Central memory CD4-positive, alpha-beta T cell (primary cell): ENCODE results near the gene GRM2.

Experiments used
- DNase-seq: peaks from one replicate; pipeline ENCODE4 v3.0.0; 2022

Gene GRM2

GRCh38 chr3:51680663-51681230 lies 26.1 kb upstream of the GRM2 start:
- DNase-seq, result no peak

GRCh38 chr3:51681453-51681852 lies 25.4 kb upstream of the GRM2 start:
- peak; percentile 69 for DNase-seq

- peak; percentile 79 for DNase-seq
These were observed 24.8 kb upstream of the GRM2 start for GRCh38 chr3:51682079-51682478.

- DNase-seq, result no peak
These were observed 24.3 kb upstream of the GRM2 start for GRCh38 chr3:51682526-51682925.

DNA sequence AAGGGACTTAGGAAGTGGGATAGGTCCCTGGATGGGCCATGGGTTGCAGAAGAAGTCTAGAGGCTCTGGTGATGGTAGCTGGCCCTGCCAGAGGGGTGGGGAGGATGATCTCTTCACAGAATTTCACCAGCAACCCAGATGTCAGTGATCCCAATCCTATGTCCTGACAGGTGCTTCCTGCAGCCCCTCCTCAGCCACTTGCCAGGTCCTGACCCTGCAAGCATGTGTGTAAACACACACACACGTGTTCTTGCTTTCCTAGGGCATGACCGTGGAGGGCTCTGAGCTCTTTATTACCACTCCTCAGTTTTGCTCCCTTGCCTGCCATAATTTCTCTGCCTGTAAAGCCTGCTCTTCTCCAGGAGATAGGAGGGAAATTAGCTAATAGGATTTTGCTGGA lies 23.3 kb upstream of the GRM2 start:
- DNase-seq, result no peak

DNA sequence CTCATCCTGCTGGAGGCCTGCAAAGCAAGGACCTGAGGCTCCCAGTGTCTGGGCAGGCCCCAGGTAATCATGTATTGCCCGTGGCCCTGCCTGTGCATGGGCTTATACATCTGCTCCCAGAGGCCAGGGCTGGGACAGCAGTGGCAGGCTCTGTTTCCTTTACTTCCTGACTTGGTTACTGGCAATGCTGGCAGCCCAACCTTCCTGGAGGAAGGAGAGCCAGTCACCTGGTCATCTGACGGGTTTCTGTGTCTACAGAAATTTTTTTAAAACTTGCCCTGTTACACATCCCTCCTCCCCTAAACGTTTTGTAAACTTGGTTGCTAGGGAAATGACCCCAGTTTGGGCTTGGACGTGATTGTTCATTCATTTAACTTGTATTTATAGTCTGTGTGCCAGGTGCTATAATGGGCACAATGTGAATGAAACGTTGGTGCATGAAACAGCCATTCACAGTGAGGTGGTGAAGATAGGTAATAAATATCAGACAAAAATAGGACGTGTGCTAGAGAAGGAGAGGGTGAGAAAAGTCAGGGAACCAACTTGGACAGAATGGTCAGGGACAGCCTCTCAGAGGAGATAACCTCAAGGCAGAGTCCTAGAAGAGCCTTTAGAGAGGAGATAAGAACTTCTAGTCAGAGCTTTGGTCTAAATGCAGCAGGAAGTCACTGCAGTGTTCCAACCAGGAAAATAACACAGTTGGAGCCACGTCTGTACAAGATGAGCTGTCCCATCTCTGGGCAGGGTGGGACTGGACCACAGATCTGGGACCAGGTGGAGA lies 21.7 kb upstream of the GRM2 start:
- peak; percentile 12 for DNase-seq

DNA sequence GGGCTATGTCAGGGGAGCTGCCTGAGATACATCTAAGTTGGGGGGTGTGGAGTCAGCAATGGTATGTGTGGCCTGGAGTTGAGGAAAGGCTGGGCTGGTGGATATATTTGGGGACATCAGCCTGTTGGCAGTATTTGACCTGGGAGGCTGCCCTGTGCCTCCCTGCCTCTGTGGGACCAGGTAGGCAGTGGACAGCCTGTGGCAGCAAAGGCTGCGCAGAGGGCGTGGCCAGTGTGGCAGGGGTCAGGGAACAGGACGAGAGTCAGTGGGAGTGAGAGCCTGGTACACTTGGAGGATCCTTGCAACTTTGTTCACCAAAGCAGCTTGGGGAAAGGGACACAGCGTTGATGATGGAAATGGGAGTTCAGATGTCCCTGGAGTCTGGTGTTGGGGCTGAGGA lies 20.8 kb upstream of the GRM2 start:
- no peak for DNase-seq

GRCh38 chr3:51686512-51687215 lies 20.2 kb upstream of the GRM2 start:
- DNase-seq, result peak; percentile 87

- DNase-seq, result no peak
These were observed 19.2 kb upstream of the GRM2 start for GRCh38 chr3:51687431-51688205.

GRCh38 chr3:51688206-51688600 lies 18.7 kb upstream of the GRM2 start:
- DNase-seq, result no peak

DNA sequence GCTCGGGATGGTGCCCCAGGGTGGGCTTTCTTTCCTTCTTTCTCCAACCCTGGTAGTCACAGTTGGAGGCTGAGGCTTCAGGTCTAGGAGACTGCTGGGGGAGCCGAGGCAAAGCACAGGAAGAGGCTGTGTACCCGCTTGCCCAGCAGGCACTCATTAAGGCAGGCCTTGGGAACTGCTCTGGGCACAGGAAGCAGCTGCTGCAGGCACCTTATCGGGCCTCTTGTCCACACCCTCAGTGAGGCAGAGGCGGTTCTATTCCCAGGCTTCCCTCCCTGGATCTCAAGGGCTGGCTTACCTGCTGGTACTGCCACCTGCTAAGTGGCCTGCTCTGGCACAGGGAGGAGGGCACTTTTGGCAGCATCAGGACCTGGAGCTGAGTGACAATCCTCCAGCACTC lies 15.8 kb upstream of the GRM2 start:
- DNase-seq, result no peak

- no peak for DNase-seq
These were observed 14.9 kb upstream of the GRM2 start for GRCh38 chr3:51691949-51692348.

DNA sequence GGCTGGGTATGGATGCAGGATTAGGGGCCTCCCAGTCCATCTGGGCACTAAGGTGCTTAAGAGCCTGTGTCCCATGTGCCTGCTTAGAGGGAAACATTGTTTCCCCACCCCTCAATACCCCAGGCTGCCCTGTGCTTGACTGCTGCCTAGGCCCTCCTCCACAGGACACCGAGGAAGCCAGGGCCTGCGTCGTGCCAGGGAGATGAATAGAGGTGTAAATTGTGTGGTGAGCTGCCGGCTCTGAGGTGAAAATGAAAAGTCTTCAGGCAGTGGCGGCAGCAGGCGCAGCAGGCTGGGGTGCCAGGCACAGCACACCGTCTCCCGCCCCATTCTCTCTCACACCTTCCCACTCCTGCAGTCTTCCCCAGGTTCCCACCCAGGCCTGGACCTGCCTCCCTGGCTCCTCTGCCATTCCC lies 13.9 kb upstream of the GRM2 start:
- no peak for DNase-seq

DNA sequence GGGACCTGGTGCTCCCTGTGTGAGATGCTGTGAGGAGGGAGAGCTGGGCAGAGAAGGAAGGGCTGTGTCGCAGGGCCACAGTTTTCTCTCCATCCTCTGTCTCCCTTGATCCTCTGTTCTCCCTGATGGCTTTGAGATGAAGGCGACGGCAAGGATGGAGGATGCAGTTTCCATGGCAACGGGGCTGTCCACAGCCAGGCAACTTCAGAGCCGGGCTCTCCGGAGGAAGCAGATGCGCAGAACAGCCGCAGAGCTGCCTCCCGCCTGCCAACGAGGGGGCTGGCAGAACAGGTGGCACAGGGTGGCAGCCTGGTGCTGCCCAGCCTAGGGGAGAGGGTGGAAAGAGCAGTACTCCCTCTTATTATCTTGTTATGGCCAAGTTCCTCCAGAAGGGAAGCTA lies 9.9 kb upstream of the GRM2 start:
- DNase-seq, result no peak

DNA sequence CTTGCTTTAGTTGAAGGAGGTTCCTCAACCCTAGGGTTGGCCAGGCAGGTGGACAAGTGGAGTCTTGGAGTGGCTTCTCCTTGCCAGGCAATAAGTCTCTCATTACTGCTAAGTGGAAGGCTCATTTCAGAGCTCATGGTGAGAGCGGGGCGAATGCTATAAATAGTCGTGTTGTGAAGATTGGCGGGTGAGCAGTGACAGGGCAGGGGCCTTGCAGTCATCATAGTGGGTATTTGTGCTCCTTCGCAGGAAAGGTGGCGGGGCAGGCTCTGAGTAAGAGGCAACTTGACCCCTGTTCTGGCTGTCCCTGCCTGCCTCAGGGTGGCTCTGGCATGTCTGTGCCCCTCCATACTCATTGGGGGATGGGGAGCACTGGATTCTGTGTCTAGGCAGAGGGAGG lies 8.7 kb upstream of the GRM2 start:
- DNase-seq, result no peak

GRCh38 chr3:51700403-51700802 lies 6.5 kb upstream of the GRM2 start:
- no peak for DNase-seq

- DNase-seq, result no peak
These were observed 4.7 kb upstream of the GRM2 start for GRCh38 chr3:51702156-51702555.

DNA sequence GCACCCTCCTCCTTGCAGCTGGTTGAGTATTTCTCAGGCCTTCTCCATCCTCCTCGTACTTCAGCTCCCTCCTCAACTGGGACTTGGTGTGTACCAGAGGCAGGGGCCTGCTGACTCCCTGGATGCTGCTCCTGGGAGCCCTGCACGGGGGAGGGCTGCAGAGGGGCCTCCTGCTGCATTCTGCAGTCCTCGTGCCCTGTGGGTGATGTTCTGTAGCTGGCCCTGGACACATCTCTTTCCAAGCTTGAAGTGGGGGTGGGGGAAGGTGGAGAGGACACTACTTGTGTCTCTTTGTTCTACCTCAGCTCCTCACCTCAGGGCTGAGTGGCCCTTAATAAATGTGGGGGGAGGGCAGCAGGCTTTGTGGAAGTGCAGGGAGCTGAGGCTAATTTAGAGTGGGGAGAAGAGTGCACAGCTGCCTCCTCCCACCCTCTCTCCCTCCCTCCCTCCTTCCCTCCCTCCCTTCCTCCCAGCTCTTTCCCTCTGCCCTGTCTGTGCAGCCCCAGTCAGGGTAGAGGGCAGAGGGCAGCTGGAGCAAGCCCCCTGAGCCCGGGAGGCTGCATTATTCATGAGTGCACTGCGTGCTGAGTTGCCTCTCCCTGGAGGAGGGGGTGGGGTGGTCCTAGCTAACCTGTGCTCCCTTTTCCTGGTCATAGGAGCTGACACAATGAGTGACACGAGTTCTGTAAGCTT lies 3.7 kb upstream of the GRM2 start:
- DNase-seq, result no peak

DNA sequence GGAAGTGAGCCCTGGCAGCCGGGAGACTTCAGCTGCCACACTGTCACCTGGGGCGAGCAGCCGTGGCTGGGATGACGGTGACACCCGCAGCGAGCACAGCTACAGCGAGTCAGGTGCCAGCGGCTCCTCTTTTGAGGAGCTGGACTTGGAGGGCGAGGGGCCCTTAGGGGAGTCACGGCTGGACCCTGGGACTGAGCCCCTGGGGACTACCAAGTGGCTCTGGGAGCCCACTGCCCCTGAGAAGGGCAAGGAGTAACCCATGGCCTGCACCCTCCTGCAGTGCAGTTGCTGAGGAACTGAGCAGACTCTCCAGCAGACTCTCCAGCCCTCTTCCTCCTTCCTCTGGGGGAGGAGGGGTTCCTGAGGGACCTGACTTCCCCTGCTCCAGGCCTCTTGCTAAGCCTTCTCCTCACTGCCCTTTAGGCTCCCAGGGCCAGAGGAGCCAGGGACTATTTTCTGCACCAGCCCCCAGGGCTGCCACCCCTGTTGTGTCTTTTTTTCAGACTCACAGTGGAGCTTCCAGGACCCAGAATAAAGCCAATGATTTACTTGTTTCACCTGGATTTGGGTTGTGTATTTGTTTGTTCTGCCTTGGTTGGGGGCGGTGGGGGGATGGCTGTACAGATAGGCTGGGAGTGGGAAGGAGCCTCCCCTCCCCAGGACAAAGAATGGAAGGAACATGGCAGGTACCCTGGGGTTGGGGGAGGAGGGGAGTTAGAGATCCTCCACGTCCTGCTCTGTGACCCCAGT lies 2.9 kb upstream of the GRM2 start:
- no peak for DNase-seq

DNA sequence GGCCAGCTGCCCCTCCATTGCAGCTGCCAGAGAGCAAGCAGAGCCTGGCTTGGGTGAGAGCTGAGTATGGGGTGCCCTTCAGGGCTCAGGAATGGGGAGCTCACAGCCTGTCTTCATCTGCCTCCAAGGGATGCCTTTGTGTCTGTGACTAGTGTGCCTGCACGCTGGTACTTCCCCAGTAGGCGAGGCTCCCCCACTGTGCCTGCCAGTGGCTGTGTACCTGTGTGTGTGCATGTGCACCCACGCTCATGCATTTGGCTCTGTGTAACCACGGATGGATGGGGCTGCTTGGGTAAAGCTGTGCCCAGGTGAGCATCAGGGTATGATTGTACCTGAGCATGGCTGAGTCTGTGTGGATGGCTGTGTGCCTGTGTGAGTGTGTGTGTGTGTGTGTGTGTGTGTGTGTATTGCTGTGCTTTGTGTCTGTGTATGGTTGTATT lies 2.3 kb upstream of the GRM2 start:
- no peak for DNase-seq

GRCh38 chr3:51705276-51706020 lies 1.4 kb upstream of the GRM2 start:
- DNase-seq, result no peak
